K562 (cell line): Measurements from ENCODE around the gene SPATA17. TPM values are rescaled to one million over a fixed set of nuclear protein-coding genes. Genes with fewer than 3 reads are reported as not detected.

Experiments
- CAMTA2 ChIP-seq: fragments of 250-450 bp; sonication (Bioruptor Pico); conservative IDR thresholded peaks from 2 replicates; pipeline ENCODE4 v1.5.1; 2022
- FOXJ2 ChIP-seq: fragments of 200-800 bp; sonication (Bioruptor generic); IDR thresholded peaks from 2 replicates; pipeline ENCODE4 v1.6.1; 2016; ENCODE audit warnings: missing genetic modification characterization, missing compliant biosample characterization
- ILF3 ChIP-seq: fragments of 450-650 bp; IDR thresholded peaks from 2 replicates; pipeline ENCODE4 v1.6.1; 2018; ENCODE audit warnings: antibody characterized with exemption, mild to moderate bottlenecking, moderate library complexity, borderline replicate concordance
- REST ChIP-seq, 2 experiments: fragments of 450-650 bp; formaldehyde crosslinking in 1 of 2; IDR thresholded peaks; 2 replicates each; pipeline versions ENCODE4 v1.4.0 to v1.6.1; 2014 to 2020; ENCODE audit warnings: mild to moderate bottlenecking in 2 of 2, borderline replicate concordance in 1 of 2, low read depth in 1 of 2
- THAP7 ChIP-seq: fragments of 250-450 bp; sonication (Bioruptor Pico); IDR thresholded peaks from 2 replicates; pipeline ENCODE4 v1.5.0; 2021
- ZNF408 ChIP-seq: fragments of 250-450 bp; sonication (Bioruptor Pico); IDR thresholded peaks from 2 replicates; pipeline ENCODE4 v1.4.0; 2020; ENCODE audit warnings: low read depth, mild to moderate bottlenecking, moderate library complexity
- polyA plus RNA-seq, 8 experiments: library from polyadenylated mRNA; depleted of rRNA in 4 of 8; stranded (reverse) in 5 of 8; unstranded in 3 of 8; fragments of >200 nt; fragmentation: Nextera tagmentation in 2 of 8; fragmentation: Illumina TruSeq in 1 of 8; extraction: Ambion mirVana in 2 of 8; extraction: Trizol in 1 of 8; gene quantifications; 2 replicates each; pipeline versions ENCODE4 v1.2.1 to v1.2.3, GENCODE V29; 2011 to 2014; ENCODE audit warnings: inconsistent platforms in 1 of 8, missing spikeins in 1 of 8
- total RNA-seq, 7 experiments: library from RNA; depleted of rRNA in 6 of 7; stranded (reverse); fragments of >200 nt in 6 of 7; fragmentation: Illumina TruSeq in 2 of 7; extraction: Trizol in 2 of 7; gene quantifications; 2 replicates each; pipeline versions ENCODE4 v1.2.1 to v1.2.3, GENCODE V29; 2011 to 2021; ENCODE audit warnings: low replicate concordance in 1 of 7

SPATA17 gene
- total and polyA plus RNA-seq, 9 of the 15 experiments (the other 6 are each of a cell fraction or from before 2014, with no cell fraction given) = 0.04 to 0.11 TPM; not detected in 7

GRCh38 chr1:217717959-217718358 is 86.8 kb downstream of the SPATA17 start (continued):
- TF ChIP-seq REST (IDR thresholded peaks at IDR 0.05; ENCODE audit: borderline replicate concordance) (no peak), REST (CRISPR knock-in tag; IDR thresholded peaks at IDR 0.05; ENCODE audit: low read depth) (no peak), ILF3 (no peak), CAMTA2 (no peak), FOXJ2 (tag) (no peak), THAP7 (CRISPR knock-in tag) (no peak), ZNF408 (CRISPR knock-in tag) (no peak)
- TF ChIP-seq, all 486 proteins: peak for 0
